Activated naive CD4-positive, alpha-beta T cell treated with anti-CD3 and anti-CD28 coated beads, Interleukin-2, amount 10 ng/mL, durations not matched to agents 7 days and 5 days (primary cell): Measurements from ENCODE around the gene HOMER1.

Experiments used
- CTCF ChIA-PET: fragments of 350-600 bp; sonication (Branson Sonifier 250); formaldehyde crosslinking; loops from one replicate; lab custom pipeline; 2021; ENCODE audit warnings: antibody characterized with exemption; lab: Charles Lee
- DNase-seq: peaks from one replicate; pipeline ENCODE4 v3.0.0-alpha.2; 2020
- H3K27ac Mint-ChIP-seq: one replicate; pipeline ENCODE4 v1.8.0; 2021; ENCODE audit warnings: mild to moderate bottlenecking, moderate library complexity, mixed read lengths
- H3K27me3 Mint-ChIP-seq: one replicate; pipeline ENCODE4 v1.8.0; 2021; ENCODE audit warnings: mild to moderate bottlenecking, mixed read lengths
- H3K36me3 Mint-ChIP-seq: one replicate; pipeline ENCODE4 v1.8.0; 2021; ENCODE audit warnings: mixed read lengths
- H3K4me1 Mint-ChIP-seq: one replicate; pipeline ENCODE4 v1.8.0; 2021; ENCODE audit warnings: mixed read lengths
- H3K4me3 Mint-ChIP-seq: one replicate; pipeline ENCODE4 v1.8.0; 2021; ENCODE audit warnings: mild to moderate bottlenecking, moderate library complexity, mixed read lengths
- H3K9me3 Mint-ChIP-seq: one replicate; pipeline ENCODE4 v1.8.0; 2021; ENCODE audit warnings: mixed read lengths

The HOMER1 gene

GRCh38 chr5:79488775-79489174 is 25.2 kb downstream of the HOMER1 start:
- Mint-ChIP-seq H3K9me3 (no peaks in the 10 kb centered on the region), H3K27me3 (no peaks in the 10 kb centered on the region), H3K4me3 (no peak overlapping the region), H3K4me1 (no peaks in the 10 kb centered on the region), H3K36me3 (no peaks in the 10 kb centered on the region), H3K27ac (no peak overlapping the region)
- CTCF ChIA-PET, result interaction anchor here (0.6 kb wide), 1 partner anchor 23 kb away, joined by 3 read pairs; no protein-coding TSS in a partner anchor
- no peak for DNase-seq

- no peak overlapping the region for H3K4me3 Mint-ChIP-seq
- H3K4me1 Mint-ChIP-seq, result no peaks in the 10 kb centered on the region
- DNase-seq, result no peak
- H3K9me3 Mint-ChIP-seq, result no peaks in the 10 kb centered on the region
- CTCF ChIA-PET, result no interaction called here
- no peak overlapping the region for H3K27ac Mint-ChIP-seq
- no peaks in the 10 kb centered on the region for H3K36me3 Mint-ChIP-seq
- H3K27me3 Mint-ChIP-seq, result no peaks in the 10 kb centered on the region
These were observed 25.9 kb downstream of the HOMER1 start for GRCh38 chr5:79488058-79488457.

- no peaks in the 10 kb centered on the region for H3K9me3 Mint-ChIP-seq
- CTCF ChIA-PET, result no interaction called here
These were observed 26.7 kb downstream of the HOMER1 start for GRCh38 chr5:79487251-79487650.

GRCh38 chr5:79486116-79486515 is 27.8 kb downstream of the HOMER1 start:
- Mint-ChIP-seq H3K4me3 (no peak overlapping the region), H3K9me3 (no peaks in the 10 kb centered on the region), H3K27me3 (no peaks in the 10 kb centered on the region), H3K36me3 (no peaks in the 10 kb centered on the region), H3K27ac (no peak overlapping the region), H3K4me1 (no peaks in the 10 kb centered on the region)
- no peak for DNase-seq
- CTCF ChIA-PET, result no interaction called here

More at GRCh38 chr5:79487251-79487650, 26.7 kb downstream of the HOMER1 start:
- no peaks in the 10 kb centered on the region for H3K4me1 Mint-ChIP-seq
- DNase-seq, result no peak
- no peaks in the 10 kb centered on the region for H3K36me3 Mint-ChIP-seq
- no peaks in the 10 kb centered on the region for H3K27me3 Mint-ChIP-seq
- no peak overlapping the region for H3K27ac Mint-ChIP-seq
- no peak overlapping the region for H3K4me3 Mint-ChIP-seq

GRCh38 chr5:79484731-79485130 is 29.2 kb downstream of the HOMER1 start:
- DNase-seq, result no peak

GRCh38 chr5:79481574-79481973 is 32.4 kb downstream of the HOMER1 start:
- CTCF ChIA-PET, result no interaction called here
- no peak overlapping the region for H3K4me3 Mint-ChIP-seq
- H3K27me3 Mint-ChIP-seq, result peaks cover 4% of the 10 kb centered on the region
- H3K36me3 Mint-ChIP-seq, result no peaks in the 10 kb centered on the region
- no peak for DNase-seq
- no peaks in the 10 kb centered on the region for H3K4me1 Mint-ChIP-seq
- H3K9me3 Mint-ChIP-seq, result no peaks in the 10 kb centered on the region
- no peak overlapping the region for H3K27ac Mint-ChIP-seq

More at GRCh38 chr5:79484731-79485130, 29.2 kb downstream of the HOMER1 start:
- no peaks in the 10 kb centered on the region for H3K27me3 Mint-ChIP-seq
- no peaks in the 10 kb centered on the region for H3K36me3 Mint-ChIP-seq
- no peak overlapping the region for H3K27ac Mint-ChIP-seq
- CTCF ChIA-PET, result interaction anchor here (1.5 kb wide), 1 partner anchor 17 kb away, joined by 4 read pairs; no protein-coding TSS in a partner anchor
- H3K9me3 Mint-ChIP-seq, result no peaks in the 10 kb centered on the region
- H3K4me3 Mint-ChIP-seq, result no peak overlapping the region
- H3K4me1 Mint-ChIP-seq, result no peaks in the 10 kb centered on the region

- CTCF ChIA-PET, result no interaction called here
- H3K27me3 Mint-ChIP-seq, result peaks cover 4% of the 10 kb centered on the region
- H3K4me1 Mint-ChIP-seq, result no peaks in the 10 kb centered on the region
- no peak overlapping the region for H3K27ac Mint-ChIP-seq
- DNase-seq, result no peak
- H3K36me3 Mint-ChIP-seq, result no peaks in the 10 kb centered on the region
- H3K9me3 Mint-ChIP-seq, result no peaks in the 10 kb centered on the region
- no peak overlapping the region for H3K4me3 Mint-ChIP-seq
These were observed 32.9 kb downstream of the HOMER1 start for GRCh38 chr5:79480991-79481390.

- H3K4me3 Mint-ChIP-seq, result no peak overlapping the region
- H3K27ac Mint-ChIP-seq, result no peak overlapping the region
- no peaks in the 10 kb centered on the region for H3K36me3 Mint-ChIP-seq
- CTCF ChIA-PET, result interaction anchor here (1.2 kb wide), 1 partner anchor 608 kb away, joined by 4 read pairs; no protein-coding TSS in a partner anchor
- no peaks in the 10 kb centered on the region for H3K4me1 Mint-ChIP-seq
- DNase-seq, result no peak
- H3K27me3 Mint-ChIP-seq, result peaks cover 4% of the 10 kb centered on the region
- no peaks in the 10 kb centered on the region for H3K9me3 Mint-ChIP-seq
These were observed 38.8 kb downstream of the HOMER1 start for GRCh38 chr5:79475152-79475466.

GRCh38 chr5:79474367-79475151 is 39.4 kb downstream of the HOMER1 start:
- CTCF ChIA-PET, result interaction anchor here (1.2 kb wide), 1 partner anchor 609 kb away, joined by 4 read pairs; no protein-coding TSS in a partner anchor
- Mint-ChIP-seq H3K4me3 (no peak overlapping the region), H3K4me1 (no peaks in the 10 kb centered on the region), H3K27me3 (peaks cover 4% of the 10 kb centered on the region), H3K36me3 (no peaks in the 10 kb centered on the region), H3K9me3 (no peaks in the 10 kb centered on the region), H3K27ac (no peak overlapping the region)
- DNase-seq, result no peak

GRCh38 chr5:79471556-79471955 is 42.4 kb downstream of the HOMER1 start:
- H3K36me3 Mint-ChIP-seq, result no peaks in the 10 kb centered on the region
- no peaks in the 10 kb centered on the region for H3K9me3 Mint-ChIP-seq
- no peak overlapping the region for H3K27ac Mint-ChIP-seq
- no peaks in the 10 kb centered on the region for H3K27me3 Mint-ChIP-seq
- CTCF ChIA-PET, result no interaction called here
- no peaks in the 10 kb centered on the region for H3K4me1 Mint-ChIP-seq
- no peak overlapping the region for H3K4me3 Mint-ChIP-seq
- DNase-seq, result no peak

GRCh38 chr5:79464695-79465332 is 49.1 kb downstream of the HOMER1 start:
- Mint-ChIP-seq H3K9me3 (no peaks in the 10 kb centered on the region), H3K27ac (no peak overlapping the region), H3K27me3 (peaks cover 9% of the 10 kb centered on the region), H3K4me1 (no peaks in the 10 kb centered on the region), H3K36me3 (no peaks in the 10 kb centered on the region), H3K4me3 (no peak overlapping the region)
- CTCF ChIA-PET, result interaction anchor here (0.8 to 7.4 kb wide), 5 partner anchors 9 to 618 kb away, joined by 3 to 73 read pairs (median 3); no protein-coding TSS in a partner anchor
- no peak for DNase-seq

- Mint-ChIP-seq H3K27ac (no peak overlapping the region), H3K4me3 (no peak overlapping the region), H3K4me1 (no peaks in the 10 kb centered on the region), H3K36me3 (no peaks in the 10 kb centered on the region), H3K27me3 (peaks cover 11% of the 10 kb centered on the region), H3K9me3 (no peaks in the 10 kb centered on the region)
- no peak for DNase-seq
- CTCF ChIA-PET, result interaction anchor here (0.8 to 7.4 kb wide), 4 partner anchors 8 to 442 kb away, joined by 3 to 73 read pairs (median 22); no protein-coding TSS in a partner anchor
These were observed 49.7 kb downstream of the HOMER1 start for GRCh38 chr5:79464278-79464677.

- Mint-ChIP-seq H3K27me3 (peaks cover 11% of the 10 kb centered on the region), H3K4me3 (no peak overlapping the region), H3K27ac (no peak overlapping the region), H3K9me3 (no peaks in the 10 kb centered on the region), H3K36me3 (no peaks in the 10 kb centered on the region), H3K4me1 (no peaks in the 10 kb centered on the region)
- no peak for DNase-seq
- CTCF ChIA-PET, result interaction anchor here (1.5 kb wide), 1 partner anchor 326 kb away, joined by 6 read pairs; no protein-coding TSS in a partner anchor
These were observed 54.3 kb downstream of the HOMER1 start for GRCh38 chr5:79459626-79460025.

- Mint-ChIP-seq H3K4me3 (no peak overlapping the region), H3K27ac (no peak overlapping the region), H3K27me3 (peaks cover 7% of the 10 kb centered on the region), H3K4me1 (no peaks in the 10 kb centered on the region), H3K9me3 (no peaks in the 10 kb centered on the region), H3K36me3 (no peaks in the 10 kb centered on the region)
- DNase-seq, result no peak
- CTCF ChIA-PET, result no interaction called here
These were observed 56.9 kb downstream of the HOMER1 start for GRCh38 chr5:79456890-79457583.
